Esophagus muscularis mucosa (tissue), 3 donors: ENCODE data around the gene TECR.

ENCODE experiments used
- CTCF ChIP-seq, 3 experiments: fragments of 200-600 bp in 2 of 3; fragments of 450-650 bp in 1 of 3; sonication (generic) in 2 of 3; IDR thresholded peaks; one replicate each; pipeline ENCODE4 v1.5.1; 2017 to 2019; ENCODE audit warnings: antibody characterized with exemption in 3 of 3, mild to moderate bottlenecking in 2 of 3, moderate library complexity in 1 of 3
- EP300 ChIP-seq: sonication (generic); formaldehyde crosslinking; IDR thresholded peaks from one replicate; pipeline ENCODE4 v1.6.1; 2017; ENCODE audit warnings: antibody characterized with exemption

GRCh38 chr19:14563590-14563926, 34.2 kb downstream of the TECR start:
- TF ChIP-seq CTCF (IDR thresholded peaks at IDR 0.05) (no peak), EP300 (no peak)
